SK-N-SH (cell line): ENCODE results near the gene LRRC8E. TPM values are rescaled to one million over a fixed set of nuclear protein-coding genes. Genes with fewer than 3 reads are reported as not detected.

Experiments
- CTCF ChIA-PET: fragments of 300-600, 350-600 bp; formaldehyde crosslinking; extraction: SDS; loops from one replicate; lab custom pipeline; 2021; lab: Yijun Ruan, JAX
- POLR2A ChIA-PET: fragments of 350-600 bp; sonication (Branson Sonifier 250); formaldehyde crosslinking; extraction: SDS; loops from one replicate; lab custom pipeline; 2020; ENCODE audit warnings: antibody characterized with exemption, inconsistent platforms; lab: Yijun Ruan, JAX
- DNase-seq: peaks from one replicate; pipeline ENCODE4 v3.0.0; 2012
- H2AFZ ChIP-seq: fragments of 200-600 bp; sonication (generic); 2 replicates; pipeline ENCODE4 v1.8.1; 2016; ENCODE audit warnings: antibody characterized with exemption, mild to moderate bottlenecking, low read depth
- H3F3A ChIP-seq: fragments of 200-600 bp; sonication (generic); replicated peaks from 2 replicates; pipeline ENCODE3; 2016; ENCODE audit warnings: antibody characterized with exemption, mild to moderate bottlenecking; ENCODE audit not compliant: insufficient read depth
- H3K27ac ChIP-seq, 2 experiments: fragments of 200-500 bp in 1 of 2; fragments of 200-600 bp in 1 of 2; sonication (Bioruptor generic) in 1 of 2; sonication (generic), shearing (Covaris generic) in 1 of 2; 2 replicates each; pipeline versions ENCODE4 v1.5.1 to v1.6.1; 2014 to 2016; ENCODE audit warnings: low read depth in 2 of 2, inconsistent platforms in 1 of 2, low read length in 1 of 2, mild to moderate bottlenecking in 1 of 2, mixed read lengths in 1 of 2
- H3K27me3 ChIP-seq: fragments of 200-600 bp; sonication (generic), shearing (Covaris generic); 2 replicates; pipeline ENCODE4 v1.6.1; 2016; ENCODE audit warnings: mixed run types; ENCODE audit not compliant: insufficient read depth
- H3K36me3 ChIP-seq, 2 experiments: fragments of 200-500 bp in 1 of 2; fragments of 200-600 bp in 1 of 2; sonication (Bioruptor generic) in 1 of 2; sonication (generic) in 1 of 2; replicated peaks in 1 of 2; 2 replicates each; pipeline versions ENCODE3 to v1.5.1; 2014 to 2016; ENCODE audit warnings: low read length in 1 of 2, mild to moderate bottlenecking in 1 of 2; ENCODE audit not compliant: insufficient read depth in 2 of 2, control insufficient read depth in 1 of 2
- H3K4me1 ChIP-seq, 2 experiments: fragments of 200-500 bp in 1 of 2; fragments of 200-600 bp in 1 of 2; sonication (Bioruptor generic) in 1 of 2; sonication (generic), shearing (Covaris generic) in 1 of 2; 2 replicates each; pipeline versions ENCODE4 v1.5.1 to v1.6.1; 2014 to 2016; ENCODE audit warnings: low read depth in 1 of 2, low read length in 1 of 2, mixed run types in 1 of 2; ENCODE audit not compliant: insufficient read depth in 2 of 2, control insufficient read depth in 1 of 2
- H3K4me2 ChIP-seq: fragments of 200-600 bp; sonication (generic), shearing (Covaris generic); 2 replicates; pipeline ENCODE4 v1.6.1; 2017; ENCODE audit warnings: mixed run types
- H3K4me3 ChIP-seq, 2 experiments: fragments of 200-500 bp in 1 of 2; fragments of 200-600 bp in 1 of 2; sonication (Bioruptor generic) in 1 of 2; sonication (generic), shearing (Covaris generic) in 1 of 2; 2 replicates each; pipeline versions ENCODE4 v1.5.1 to v1.8.1; 2014 to 2016; ENCODE audit warnings: low read depth in 2 of 2, inconsistent platforms in 1 of 2, low read length in 1 of 2, mild to moderate bottlenecking in 1 of 2, mixed read lengths in 1 of 2, moderate library complexity in 1 of 2
- H3K79me2 ChIP-seq: fragments of 200-600 bp; sonication (generic); 2 replicates; pipeline ENCODE4 v1.8.1; 2017; ENCODE audit warnings: mild to moderate bottlenecking; ENCODE audit not compliant: insufficient read depth
- H3K9ac ChIP-seq: fragments of 200-600 bp; sonication (generic); 2 replicates; pipeline ENCODE4 v1.6.1; 2017; ENCODE audit warnings: mixed run types
- H3K9me2 ChIP-seq: fragments of 200-600 bp; sonication (generic); 2 replicates; pipeline ENCODE4 v1.6.1; 2017; ENCODE audit warnings: mixed run types
- H3K9me3 ChIP-seq: fragments of 200-600 bp; sonication (generic); 2 replicates; pipeline ENCODE4 v1.6.1; 2017; ENCODE audit warnings: mixed run types, mild to moderate bottlenecking, moderate library complexity
- H4K20me1 ChIP-seq: fragments of 200-600 bp; sonication (generic); 2 replicates; pipeline ENCODE4 v1.6.1; 2017; ENCODE audit warnings: mild to moderate bottlenecking, mixed run types; ENCODE audit not compliant: insufficient read depth
- ELF1 ChIP-seq: IDR thresholded peaks from 2 replicates; pipeline ENCODE4 v1.4.0; 2012
- EP300 ChIP-seq, 2 experiments: IDR thresholded peaks; 2 replicates each; pipeline versions ENCODE4 v1.4.0 to v1.6.1; 2012; ENCODE audit warnings: borderline replicate concordance in 1 of 2, low read depth in 1 of 2, low read length in 1 of 2
- FOSL2 ChIP-seq: IDR thresholded peaks from 2 replicates; pipeline ENCODE4 v1.4.0; 2012; ENCODE audit warnings: low read depth, mild to moderate bottlenecking, moderate library complexity, borderline replicate concordance
- FOXM1 ChIP-seq: IDR thresholded peaks from 2 replicates; pipeline ENCODE4 v1.4.0; 2012; ENCODE audit warnings: low read depth, mild to moderate bottlenecking
- JUND ChIP-seq: IDR thresholded peaks from 2 replicates; pipeline ENCODE4 v1.4.0; 2012
- MEF2A ChIP-seq: IDR thresholded peaks from 2 replicates; pipeline ENCODE4 v1.4.0; 2012; ENCODE audit warnings: low read depth, borderline replicate concordance
- MXI1 ChIP-seq: IDR thresholded peaks from 2 replicates; pipeline ENCODE4 v1.6.1; 2012; ENCODE audit warnings: mild to moderate bottlenecking, low read depth, low read length, improper control_type of control experiment
- NRF1 ChIP-seq: IDR thresholded peaks from 2 replicates; pipeline ENCODE4 v1.6.1; 2012; ENCODE audit warnings: low read depth, mild to moderate bottlenecking, low read length
- RCOR1 ChIP-seq: fragments of 150-350 bp; IDR thresholded peaks from 2 replicates; pipeline ENCODE4 v1.6.1; 2017; ENCODE audit warnings: antibody characterized with exemption, low read length
- RXRA ChIP-seq: IDR thresholded peaks from 2 replicates; pipeline ENCODE4 v1.4.0; 2012; ENCODE audit warnings: low read depth, mild to moderate bottlenecking, borderline replicate concordance
- SMC3 ChIP-seq: IDR thresholded peaks from 2 replicates; pipeline ENCODE4 v1.6.1; 2012; ENCODE audit warnings: low read depth, low read length, improper control_type of control experiment
- TEAD4 ChIP-seq: IDR thresholded peaks from 2 replicates; pipeline ENCODE4 v1.4.0; 2012; ENCODE audit warnings: mild to moderate bottlenecking, borderline replicate concordance; ENCODE audit not compliant: insufficient read depth
- WGBS: methylation state at CpG from one replicate; pipeline ENCODE4 v1.1.6; 2017; ENCODE audit warnings: low lambda C conversion rate; 5-methylcytosine and 5-hydroxymethylcytosine counted together
- polyA plus RNA-seq, 3 experiments: library from polyadenylated mRNA; depleted of rRNA; stranded (reverse); fragments of >200 nt; gene quantifications; 2 replicates each; pipeline ENCODE4 v1.2.3, GENCODE V29; 2012
- TF ChIP-seq, protein P1 (sequence below): fragments of 150-350 bp; IDR thresholded peaks from 2 replicates; pipeline ENCODE4 v1.6.1; 2016; ENCODE audit warnings: mild to moderate bottlenecking, low read depth, low read length
- TF ChIP-seq, protein P2 (sequence below): IDR thresholded peaks from 2 replicates; pipeline ENCODE4; 2012
- TF ChIP-seq, protein P3 (sequence below): IDR thresholded peaks from 2 replicates; pipeline ENCODE4 v1.4.0; 2012; ENCODE audit warnings: low read depth, borderline replicate concordance
- TF ChIP-seq, protein P4 (sequence below): IDR thresholded peaks from 2 replicates; pipeline ENCODE4 v1.4.0; 2012; ENCODE audit warnings: low read depth
- TF ChIP-seq, protein P5 (sequence below): fragments of 200-600 bp; sonication (generic); IDR thresholded peaks from 2 replicates; pipeline ENCODE4 v1.6.1; 2017; ENCODE audit warnings: antibody characterized with exemption, mild to moderate bottlenecking, moderate library complexity
- TF ChIP-seq, protein P6 (sequence below): IDR thresholded peaks from 2 replicates; pipeline ENCODE4 v1.4.0; 2012; ENCODE audit warnings: low read depth, borderline replicate concordance

The LRRC8E gene
- polyA plus RNA-seq, 1 of the 3 experiments (the other 2 are of a cell fraction): 0.02 TPM

DNA sequence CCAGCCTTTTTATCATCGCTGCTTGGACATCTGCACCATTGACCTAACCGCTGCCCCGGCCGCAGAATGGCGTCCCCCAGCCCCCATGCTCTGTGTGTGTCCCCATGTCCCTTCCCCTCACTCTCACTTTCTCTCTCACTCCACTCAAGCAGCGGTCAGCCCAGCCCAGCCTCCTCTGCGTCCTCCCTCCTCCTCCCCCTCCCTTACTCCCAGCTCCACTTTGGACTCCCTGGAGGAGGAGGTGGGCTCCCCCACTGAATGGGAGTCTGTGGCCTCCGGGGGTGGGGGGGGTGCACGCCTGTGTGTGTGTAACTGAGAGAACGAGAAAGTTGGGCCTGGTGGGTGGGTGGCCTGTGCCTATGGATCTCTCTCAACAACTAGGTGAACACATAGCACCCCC lies 17.5 kb downstream of the LRRC8E start:
- Histone ChIP-seq H4K20me1 (peaks cover 36% of the 10 kb centered on the region), H3K9me3 (no peaks in the 10 kb centered on the region), H3K4me1 (peaks cover 0 to 19% of the 10 kb centered on the region in 2 experiments; a peak in 2 of 4 replicates), H3K27ac (no peak overlapping the region), H2AFZ (no peak overlapping the region), H3K9ac (no peak overlapping the region), H3K9me2 (no peaks in the 10 kb centered on the region), H3F3A (no peaks in the 10 kb centered on the region), H3K27me3 (no peaks in the 10 kb centered on the region), H3K79me2 (peaks cover 43% of the 10 kb centered on the region)
- 99% methylated on average over 9 of the region's 10 CpGs for WGBS
- CTCF ChIA-PET: no interaction called here
- TF ChIP-seq JUND (no peak), ELF1 (no peak), RCOR1 (no peak), FOXM1 (no peak), NRF1 (no peak), FOSL2 (no peak), RXRA (no peak), SMC3 (no peak), MEF2A (no peak), EP300 (IDR thresholded peaks at IDR 0.05; ENCODE audit: borderline replicate concordance in 1 of 2, low read depth in 1 of 2, low read length in 1 of 2) (no peak), TEAD4 (no peak)
- TF ChIP-seq, protein P1, sequence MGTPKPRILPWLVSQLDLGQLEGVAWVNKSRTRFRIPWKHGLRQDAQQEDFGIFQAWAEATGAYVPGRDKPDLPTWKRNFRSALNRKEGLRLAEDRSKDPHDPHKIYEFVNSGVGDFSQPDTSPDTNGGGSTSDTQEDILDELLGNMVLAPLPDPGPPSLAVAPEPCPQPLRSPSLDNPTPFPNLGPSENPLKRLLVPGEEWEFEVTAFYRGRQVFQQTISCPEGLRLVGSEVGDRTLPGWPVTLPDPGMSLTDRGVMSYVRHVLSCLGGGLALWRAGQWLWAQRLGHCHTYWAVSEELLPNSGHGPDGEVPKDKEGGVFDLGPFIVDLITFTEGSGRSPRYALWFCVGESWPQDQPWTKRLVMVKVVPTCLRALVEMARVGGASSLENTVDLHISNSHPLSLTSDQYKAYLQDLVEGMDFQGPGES: no peak
- TF ChIP-seq, protein P2, sequence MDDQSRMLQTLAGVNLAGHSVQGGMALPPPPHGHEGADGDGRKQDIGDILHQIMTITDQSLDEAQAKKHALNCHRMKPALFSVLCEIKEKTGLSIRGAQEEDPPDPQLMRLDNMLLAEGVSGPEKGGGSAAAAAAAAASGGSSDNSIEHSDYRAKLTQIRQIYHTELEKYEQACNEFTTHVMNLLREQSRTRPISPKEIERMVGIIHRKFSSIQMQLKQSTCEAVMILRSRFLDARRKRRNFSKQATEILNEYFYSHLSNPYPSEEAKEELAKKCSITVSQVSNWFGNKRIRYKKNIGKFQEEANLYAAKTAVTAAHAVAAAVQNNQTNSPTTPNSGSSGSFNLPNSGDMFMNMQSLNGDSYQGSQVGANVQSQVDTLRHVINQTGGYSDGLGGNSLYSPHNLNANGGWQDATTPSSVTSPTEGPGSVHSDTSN: no peak
- TF ChIP-seq, protein P3, sequence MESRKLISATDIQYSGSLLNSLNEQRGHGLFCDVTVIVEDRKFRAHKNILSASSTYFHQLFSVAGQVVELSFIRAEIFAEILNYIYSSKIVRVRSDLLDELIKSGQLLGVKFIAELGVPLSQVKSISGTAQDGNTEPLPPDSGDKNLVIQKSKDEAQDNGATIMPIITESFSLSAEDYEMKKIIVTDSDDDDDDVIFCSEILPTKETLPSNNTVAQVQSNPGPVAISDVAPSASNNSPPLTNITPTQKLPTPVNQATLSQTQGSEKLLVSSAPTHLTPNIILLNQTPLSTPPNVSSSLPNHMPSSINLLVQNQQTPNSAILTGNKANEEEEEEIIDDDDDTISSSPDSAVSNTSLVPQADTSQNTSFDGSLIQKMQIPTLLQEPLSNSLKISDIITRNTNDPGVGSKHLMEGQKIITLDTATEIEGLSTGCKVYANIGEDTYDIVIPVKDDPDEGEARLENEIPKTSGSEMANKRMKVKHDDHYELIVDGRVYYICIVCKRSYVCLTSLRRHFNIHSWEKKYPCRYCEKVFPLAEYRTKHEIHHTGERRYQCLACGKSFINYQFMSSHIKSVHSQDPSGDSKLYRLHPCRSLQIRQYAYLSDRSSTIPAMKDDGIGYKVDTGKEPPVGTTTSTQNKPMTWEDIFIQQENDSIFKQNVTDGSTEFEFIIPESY: no peak
- TF ChIP-seq, protein P4, sequence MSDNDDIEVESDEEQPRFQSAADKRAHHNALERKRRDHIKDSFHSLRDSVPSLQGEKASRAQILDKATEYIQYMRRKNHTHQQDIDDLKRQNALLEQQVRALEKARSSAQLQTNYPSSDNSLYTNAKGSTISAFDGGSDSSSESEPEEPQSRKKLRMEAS: no peak
- TF ChIP-seq, all 33 proteins: peak for 0
- DNase-seq: no peak
- H3K4me2 ChIP-seq: no peak overlapping the region; the same call in 1 of the 2 replicates
- H3K4me3 ChIP-seq: no peak overlapping the region
- POLR2A ChIA-PET: no interaction called here
- peaks cover 3 to 15% of the 10 kb centered on the region in 2 experiments for H3K36me3 ChIP-seq

DNA sequence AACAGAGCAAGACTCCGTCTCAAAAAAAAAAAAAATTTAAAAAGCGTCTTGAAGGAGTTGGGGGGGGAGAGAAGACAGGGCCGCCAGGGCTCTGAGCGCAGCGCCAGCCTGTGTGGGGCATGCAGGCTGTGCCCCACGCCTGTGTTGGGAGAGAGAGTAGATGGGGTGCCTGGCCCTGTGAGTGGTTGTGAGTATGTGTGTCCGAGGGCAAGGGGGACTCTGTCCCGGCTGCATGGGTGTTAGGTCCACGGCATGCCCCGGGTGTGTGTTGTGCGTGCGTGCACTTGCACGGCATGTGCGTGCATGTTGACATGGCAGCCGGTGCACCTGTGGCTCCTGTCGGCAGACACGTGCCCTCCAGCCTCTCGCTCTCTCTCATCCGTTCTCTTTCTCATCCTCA lies 18.8 kb downstream of the LRRC8E start:
- Histone ChIP-seq H3K79me2 (peaks cover 43% of the 10 kb centered on the region), H3K27ac (no peak overlapping the region), H3K4me3 (no peak overlapping the region), H3K36me3 (peaks cover 3 to 26% of the 10 kb centered on the region in 2 experiments), H3K9me3 (no peaks in the 10 kb centered on the region), H3F3A (no peaks in the 10 kb centered on the region), H3K27me3 (no peaks in the 10 kb centered on the region), H4K20me1 (peaks cover 36% of the 10 kb centered on the region), H3K9ac (no peak overlapping the region), H3K9me2 (no peaks in the 10 kb centered on the region), H3K4me2 (no peak overlapping the region), H3K4me1 (peaks cover 0 to 19% of the 10 kb centered on the region in 2 experiments; a peak in 2 of 4 replicates), H2AFZ (no peak overlapping the region)
- whole genome bisulfite sequencing: 95% methylated on average over 18 of the region's 19 CpGs
- ChIA-PET POLR2A (interaction anchor here (1.3 kb wide), 1 partner anchor 10 kb away, joined by 5 read pairs; no protein-coding TSS in a partner anchor), CTCF (no interaction called here)
- DNase-seq: no peak
- TF ChIP-seq, protein P5, sequence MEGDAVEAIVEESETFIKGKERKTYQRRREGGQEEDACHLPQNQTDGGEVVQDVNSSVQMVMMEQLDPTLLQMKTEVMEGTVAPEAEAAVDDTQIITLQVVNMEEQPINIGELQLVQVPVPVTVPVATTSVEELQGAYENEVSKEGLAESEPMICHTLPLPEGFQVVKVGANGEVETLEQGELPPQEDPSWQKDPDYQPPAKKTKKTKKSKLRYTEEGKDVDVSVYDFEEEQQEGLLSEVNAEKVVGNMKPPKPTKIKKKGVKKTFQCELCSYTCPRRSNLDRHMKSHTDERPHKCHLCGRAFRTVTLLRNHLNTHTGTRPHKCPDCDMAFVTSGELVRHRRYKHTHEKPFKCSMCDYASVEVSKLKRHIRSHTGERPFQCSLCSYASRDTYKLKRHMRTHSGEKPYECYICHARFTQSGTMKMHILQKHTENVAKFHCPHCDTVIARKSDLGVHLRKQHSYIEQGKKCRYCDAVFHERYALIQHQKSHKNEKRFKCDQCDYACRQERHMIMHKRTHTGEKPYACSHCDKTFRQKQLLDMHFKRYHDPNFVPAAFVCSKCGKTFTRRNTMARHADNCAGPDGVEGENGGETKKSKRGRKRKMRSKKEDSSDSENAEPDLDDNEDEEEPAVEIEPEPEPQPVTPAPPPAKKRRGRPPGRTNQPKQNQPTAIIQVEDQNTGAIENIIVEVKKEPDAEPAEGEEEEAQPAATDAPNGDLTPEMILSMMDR: no peak
- TF ChIP-seq, protein P6, sequence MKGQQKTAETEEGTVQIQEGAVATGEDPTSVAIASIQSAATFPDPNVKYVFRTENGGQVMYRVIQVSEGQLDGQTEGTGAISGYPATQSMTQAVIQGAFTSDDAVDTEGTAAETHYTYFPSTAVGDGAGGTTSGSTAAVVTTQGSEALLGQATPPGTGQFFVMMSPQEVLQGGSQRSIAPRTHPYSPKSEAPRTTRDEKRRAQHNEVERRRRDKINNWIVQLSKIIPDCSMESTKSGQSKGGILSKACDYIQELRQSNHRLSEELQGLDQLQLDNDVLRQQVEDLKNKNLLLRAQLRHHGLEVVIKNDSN: no peak
- no peak for TF ChIP-seq JUND
- no peak for TF ChIP-seq MXI1
- TF ChIP-seq TEAD4: no peak
- no peak for TF ChIP-seq ELF1
